GM18498 (cell line): Measurements from ENCODE around the gene SMYD3.

ENCODE experiments used
- ATAC-seq: cut with Tn5 transposase; IDR thresholded peaks from one replicate; pipeline ENCODE4 v1.9.1; 2021; ENCODE audit warnings: mild to moderate bottlenecking, moderate library complexity; ENCODE audit not compliant: unreplicated experiment

The SMYD3 gene

DNA sequence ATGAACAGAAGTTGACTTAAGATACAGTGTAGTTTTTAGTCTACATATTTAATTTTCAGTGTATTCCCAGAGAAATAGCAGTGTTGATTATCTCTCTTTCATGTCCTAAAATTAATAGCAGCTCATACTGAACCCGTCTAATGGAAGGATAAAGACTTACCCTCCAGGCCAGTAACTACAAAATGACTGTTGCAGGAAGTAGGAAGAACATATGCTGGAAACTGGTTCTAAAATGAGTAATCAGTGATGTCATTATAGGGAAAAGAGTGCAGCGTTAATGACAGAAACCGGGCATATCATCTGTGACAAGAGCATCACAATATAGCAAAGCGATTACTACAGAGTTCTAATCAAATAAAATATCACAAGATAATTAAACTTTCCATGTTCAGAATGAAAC lies 385.5 kb downstream of the SMYD3 start:
- no peak for ATAC-seq

DNA sequence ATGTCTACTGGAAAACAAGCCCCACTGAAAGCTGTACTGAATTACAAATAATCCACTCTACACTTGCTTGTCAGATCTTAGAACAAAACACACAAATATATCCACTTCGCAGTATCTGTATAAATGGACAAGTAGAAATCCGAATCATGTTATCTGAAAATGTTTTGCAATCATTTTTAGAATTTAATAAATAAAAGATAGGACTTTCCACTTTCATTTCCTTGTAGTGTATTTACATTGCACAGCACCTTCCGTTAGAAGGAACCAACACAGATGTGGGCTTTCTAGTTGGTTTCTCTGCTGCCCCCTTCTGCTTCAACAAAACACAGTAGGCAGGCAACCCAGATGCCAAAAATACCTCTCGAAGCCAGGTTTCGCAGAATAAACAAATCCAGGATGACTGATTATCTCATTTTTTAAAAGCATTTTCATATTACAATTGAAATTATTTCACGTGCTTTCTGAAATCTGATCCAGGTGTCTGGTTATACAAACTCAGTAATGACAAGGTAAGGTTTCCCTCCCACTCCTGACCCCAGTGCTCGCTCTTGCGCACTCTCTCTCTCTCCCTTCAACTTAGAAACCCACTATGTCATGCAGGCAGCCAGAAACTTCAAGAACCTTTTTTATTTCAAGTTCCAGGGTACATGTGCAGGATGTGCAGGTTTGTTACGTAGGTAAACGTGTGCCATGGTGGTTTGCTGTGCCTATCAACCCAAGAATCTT lies 389.9 kb downstream of the SMYD3 start:
- peak; percentile 98 for ATAC-seq

DNA sequence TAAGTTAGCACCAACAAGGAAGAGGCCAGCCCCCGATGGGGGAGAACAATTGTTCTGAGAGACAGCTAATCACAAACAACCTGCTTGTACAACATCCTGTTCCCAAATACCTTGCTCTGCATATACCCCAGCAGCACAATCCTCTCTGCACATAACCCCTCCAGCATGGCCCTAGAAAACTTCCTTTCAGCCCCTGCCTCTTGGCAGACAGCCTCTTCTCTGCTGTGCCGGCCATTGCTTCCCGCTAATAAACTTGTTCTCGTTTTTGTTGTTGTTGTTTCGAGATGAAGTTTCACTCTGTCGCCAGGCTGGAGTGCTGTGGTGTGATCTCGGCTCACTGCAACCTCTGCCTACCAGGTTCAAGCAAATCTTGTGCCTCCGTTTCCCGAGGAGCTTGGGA lies 392.7 kb downstream of the SMYD3 start:
- no peak for ATAC-seq

DNA sequence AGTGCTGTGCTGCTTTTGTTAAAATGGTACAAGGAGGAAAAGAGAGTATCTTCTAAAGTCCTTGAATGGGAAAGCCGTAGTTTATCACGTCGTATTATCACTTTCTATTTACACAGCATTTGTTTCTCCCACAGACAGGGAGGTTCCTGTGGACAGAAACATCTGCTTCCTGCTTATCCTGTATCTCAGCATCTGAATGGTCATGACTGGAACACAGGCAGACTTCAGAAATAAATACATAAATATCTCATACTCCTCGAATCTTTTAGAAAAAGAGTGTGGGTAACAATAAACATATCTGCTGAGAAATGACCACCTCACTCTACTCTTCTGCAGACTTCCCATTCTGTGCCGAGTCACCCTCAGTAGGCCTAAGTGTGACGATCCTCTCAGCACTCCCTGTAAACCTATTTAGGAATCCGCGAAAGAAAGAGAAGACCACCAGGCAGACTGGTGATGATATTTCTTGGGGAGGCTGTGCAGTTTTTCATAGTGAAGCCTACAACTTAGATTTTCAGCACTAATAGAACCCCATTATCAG lies 393.5 kb downstream of the SMYD3 start:
- no peak for ATAC-seq

DNA sequence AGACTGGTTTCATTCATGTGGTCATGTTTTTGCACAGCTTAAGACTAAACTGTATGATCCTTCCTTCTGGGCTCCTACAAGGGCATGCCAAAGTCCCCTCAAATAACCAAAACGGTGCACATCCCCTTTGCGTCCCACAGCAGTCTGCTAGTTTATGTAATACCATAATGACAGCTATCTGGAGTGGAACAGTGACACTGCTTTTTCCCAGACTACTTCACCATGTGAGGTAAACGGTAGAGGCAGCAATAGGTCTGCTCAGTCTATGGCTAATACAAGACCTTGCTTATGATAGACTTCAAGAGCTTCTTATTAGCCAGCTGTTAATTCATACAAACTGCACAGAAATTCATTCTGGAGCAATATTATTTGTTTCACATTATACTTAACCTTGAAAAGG lies 395.5 kb downstream of the SMYD3 start:
- no peak for ATAC-seq

DNA sequence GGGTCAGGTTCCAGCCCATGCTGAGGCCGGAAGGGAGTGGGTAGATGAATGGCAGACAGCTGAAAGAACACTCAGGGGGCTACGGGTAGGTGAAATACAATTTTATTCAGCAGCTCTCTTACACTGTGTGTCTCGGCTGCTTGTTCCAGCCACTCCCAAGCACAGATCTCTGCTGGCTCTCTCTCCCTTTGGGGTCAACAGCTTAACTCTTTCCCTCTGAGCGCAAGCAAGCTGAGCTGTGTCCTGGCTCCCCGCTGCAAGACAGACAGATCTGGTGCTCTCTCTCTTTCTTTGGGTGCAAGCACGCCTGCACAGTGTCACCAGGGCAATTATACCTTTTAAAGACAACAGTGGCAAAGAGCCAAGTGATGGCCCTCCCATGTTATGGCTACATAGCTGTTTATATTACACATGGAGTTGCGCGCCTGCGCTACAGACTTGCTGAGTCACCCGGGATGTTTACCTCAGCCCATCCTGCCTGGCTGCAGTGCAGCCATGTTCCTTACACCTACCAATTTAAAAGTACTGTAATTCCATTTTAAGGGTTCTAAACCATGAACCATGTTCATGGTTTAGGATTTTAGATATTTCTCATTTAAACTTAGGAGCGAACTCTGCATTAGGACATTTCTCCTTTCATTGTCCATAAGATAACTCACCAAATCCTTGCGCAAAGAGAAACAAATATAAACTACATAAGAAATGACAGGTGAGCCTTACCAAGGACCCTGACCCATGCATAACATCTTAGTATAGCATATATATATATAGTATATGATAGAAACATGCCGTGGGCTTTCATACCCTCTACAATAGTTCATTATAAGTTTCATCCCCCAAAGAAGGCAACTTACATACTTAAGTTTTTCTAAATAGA lies 396.5 kb downstream of the SMYD3 start:
- no peak for ATAC-seq

DNA sequence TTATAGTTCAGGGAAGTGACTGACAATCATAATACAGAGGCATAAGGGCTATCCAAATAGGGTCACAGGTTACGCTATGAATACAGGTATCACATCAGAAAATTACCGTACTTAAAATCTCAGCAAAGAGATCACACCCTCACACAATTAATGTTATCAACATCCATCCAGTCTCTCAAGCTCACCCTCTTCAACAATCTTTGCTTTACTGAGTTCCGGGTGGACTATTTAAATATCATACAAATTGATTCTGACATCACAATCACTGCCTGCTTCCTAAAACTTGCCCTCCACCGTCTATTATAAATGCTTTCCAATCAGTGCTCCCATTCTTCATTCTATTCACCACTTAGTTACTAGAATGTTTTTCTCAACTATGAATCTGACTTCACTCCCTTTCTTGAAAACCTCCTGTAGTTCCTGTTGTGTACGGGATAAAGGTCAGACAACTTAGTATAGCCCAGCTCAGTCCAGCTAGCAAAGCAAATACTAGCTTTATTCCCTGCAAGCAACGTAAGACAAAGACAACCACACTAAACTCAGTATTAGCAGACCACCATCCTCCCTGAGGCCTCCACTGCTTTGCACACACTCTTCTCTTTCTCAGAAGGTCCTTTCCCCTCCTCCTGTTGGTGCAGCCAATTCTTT lies 398.7 kb downstream of the SMYD3 start:
- no peak for ATAC-seq

DNA sequence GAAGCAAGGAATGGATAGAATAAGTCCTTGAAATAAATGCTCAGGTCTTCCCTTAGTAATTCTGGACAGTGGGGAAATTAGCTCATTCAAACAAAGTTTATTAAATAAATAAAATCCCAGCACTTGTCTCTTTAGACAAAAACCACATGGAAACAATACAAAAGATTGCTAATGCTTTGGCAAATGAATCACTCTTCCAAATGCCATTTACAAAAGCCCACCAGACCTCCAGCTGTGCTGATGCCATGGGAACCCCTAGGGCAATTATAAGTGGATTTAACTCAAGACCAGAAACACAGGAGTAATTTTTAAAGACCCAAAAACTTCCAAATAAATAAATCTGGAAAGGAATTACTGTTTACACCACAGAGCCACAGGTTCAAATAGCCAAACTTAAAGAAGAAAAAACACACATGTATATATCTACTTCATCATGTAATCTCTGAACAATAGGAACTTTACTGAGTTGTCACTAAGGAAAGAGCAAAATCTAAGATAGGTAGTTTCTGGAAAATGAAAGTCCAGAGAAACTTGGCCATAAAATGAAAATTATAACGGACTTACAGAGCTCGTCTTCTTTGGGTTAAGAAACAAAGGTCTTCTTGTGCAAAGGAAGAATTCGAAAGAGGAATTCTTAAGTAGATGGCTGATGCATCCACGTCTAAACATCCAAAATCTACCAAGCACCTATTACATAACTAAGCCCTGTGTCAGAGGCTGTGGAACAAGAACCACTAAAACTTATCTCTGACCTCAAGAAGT lies 399.4 kb downstream of the SMYD3 start:
- ATAC-seq: no peak

DNA sequence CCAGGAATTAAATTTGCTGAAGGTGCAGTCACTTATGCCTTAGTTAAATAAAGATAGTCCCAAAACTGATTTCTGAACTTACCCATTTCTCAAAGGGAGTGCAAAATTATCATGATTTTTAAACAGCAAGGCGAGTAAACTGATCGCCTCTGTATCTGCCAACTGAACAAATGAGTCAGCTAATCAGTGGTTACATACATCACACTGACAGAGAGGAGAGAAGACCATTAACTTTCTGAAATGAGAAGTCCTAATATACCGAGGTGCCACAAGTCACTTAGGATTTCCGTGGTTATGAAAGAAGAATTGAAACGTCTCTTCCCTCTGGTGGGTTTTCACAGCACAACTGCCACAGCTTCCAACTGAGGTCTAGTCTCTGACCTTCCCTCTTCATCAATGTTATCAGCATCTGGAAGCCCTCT lies 400.7 kb downstream of the SMYD3 start:
- ATAC-seq: peak; percentile 65

DNA sequence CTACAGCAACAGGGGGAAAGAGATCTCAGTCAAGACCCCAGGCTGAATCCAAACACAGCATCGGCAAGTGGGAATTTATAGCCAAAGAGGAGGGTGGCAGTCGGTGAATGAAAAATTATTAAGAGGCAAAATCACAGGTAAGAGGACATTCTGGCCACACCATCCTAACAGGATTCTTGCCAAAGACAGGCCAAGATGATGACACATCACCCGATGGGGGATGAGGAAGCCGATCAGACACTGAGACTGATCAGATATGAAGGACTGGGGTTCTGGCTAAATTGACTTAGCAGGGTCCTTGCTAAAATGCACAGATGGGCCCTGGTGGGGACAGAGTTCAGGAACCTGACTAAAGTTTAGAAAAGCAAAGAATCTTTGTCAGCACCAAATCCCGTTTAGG lies 402.2 kb downstream of the SMYD3 start:
- no peak for ATAC-seq

DNA sequence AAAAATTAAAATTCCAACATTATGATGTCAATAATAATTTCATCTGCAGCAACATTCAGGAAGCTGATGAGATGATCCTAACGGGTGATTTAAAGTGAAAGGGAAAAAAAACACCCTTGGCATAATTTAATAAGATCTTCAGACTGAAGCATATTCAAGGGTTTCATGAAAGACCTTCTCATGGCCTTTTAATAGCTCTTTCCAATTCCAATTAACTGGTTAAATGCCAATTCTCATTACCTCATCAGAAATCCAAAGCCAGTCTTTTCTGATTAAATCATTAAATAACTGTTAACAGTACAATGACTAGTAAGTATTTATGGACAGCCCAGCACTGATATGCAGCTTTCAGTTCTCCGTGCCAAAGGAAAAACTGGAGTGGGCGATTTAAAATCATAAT lies 407.5 kb downstream of the SMYD3 start:
- ATAC-seq: no peak

DNA sequence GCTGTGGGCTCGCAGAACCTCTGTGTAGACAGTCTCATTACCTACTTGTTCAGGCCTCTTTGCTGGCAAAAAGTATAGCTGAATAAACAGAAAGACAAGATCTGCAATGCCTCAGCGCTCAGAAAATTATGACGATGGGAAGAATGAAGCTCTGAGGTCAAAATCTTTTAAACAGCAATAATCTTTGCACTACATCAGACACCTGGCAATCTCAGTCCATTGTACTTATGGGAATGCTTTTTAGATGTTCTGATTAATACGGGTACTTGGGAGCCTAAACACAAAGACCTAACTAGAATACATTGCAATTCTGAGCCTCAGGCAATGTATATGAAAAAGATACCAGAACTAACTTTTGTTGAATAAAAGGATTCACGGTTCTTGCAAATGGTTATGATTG lies 410.7 kb downstream of the SMYD3 start:
- no peak for ATAC-seq

DNA sequence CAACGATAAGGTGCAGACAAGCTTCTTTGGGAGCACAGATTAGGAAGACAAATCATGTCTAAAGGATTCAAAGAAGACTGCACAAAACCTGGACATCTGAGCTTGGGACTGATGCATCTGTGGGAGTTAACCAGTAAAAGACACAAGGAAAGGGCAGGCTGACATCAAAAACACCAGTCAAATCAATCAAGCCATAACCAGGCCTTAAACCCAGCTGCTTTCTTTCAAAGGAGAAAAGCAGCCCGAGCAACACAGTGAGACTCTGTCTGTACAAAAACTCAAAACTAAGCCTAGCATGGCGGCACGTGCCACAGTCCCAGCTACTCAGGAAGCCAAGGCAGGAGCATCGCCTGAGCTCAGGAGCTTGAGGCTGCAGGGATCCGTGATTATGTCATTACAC lies 411.6 kb downstream of the SMYD3 start:
- ATAC-seq: no peak

DNA sequence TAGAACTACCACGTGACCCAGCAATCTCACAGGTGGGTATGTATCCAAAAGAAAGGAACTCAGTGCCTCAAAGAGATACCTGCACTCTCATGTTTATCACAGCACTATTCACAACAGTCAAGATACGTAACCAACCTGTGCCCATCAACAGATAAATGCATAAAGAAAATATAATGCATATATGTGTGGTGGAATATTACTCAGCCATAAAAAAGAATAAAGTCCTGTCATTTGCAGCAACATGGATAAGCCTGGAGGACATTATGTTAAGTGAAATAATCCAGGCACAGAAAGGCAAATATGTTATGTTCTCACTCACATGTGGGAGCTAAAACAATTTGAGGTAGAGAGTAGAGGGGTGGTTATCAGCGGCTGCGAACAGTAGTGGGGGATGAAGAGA lies 413.8 kb downstream of the SMYD3 start:
- no peak for ATAC-seq

DNA sequence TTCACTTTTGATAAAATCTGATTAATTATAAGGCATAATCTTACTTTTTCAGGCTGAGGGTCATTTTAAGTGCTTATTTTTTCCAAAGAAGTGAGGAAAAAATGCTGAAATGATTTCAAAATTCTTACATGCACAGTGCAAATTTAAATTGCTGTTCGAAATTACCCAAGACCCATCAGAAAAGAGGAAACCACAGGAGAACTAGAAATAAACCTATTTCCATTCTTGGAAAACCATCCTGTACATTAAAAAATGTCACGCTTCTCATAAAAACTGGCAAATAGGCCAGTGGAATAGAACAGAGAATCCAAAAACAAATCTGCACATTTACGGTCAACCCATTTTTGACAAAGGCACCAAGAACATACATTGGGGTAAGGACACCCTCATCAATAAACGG lies 414.9 kb downstream of the SMYD3 start:
- no peak for ATAC-seq

DNA sequence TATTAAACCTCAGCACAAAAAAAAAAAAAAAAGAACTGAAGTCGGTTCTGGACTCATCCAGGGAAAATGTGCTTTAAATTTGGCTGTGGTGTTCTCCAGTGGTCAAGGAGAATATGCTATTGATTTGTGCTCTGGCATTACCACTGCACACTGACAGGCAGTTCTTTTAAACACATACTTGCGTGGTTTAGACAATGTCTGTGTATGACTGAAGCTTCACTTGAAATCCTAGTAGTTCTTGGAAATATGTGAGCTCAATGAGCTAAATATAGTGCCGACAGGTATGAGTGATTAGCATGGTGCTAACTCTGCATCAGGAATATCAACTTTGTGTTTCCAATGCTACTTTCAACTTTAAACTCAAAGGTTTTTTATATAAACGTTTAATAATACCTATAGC lies 415.6 kb downstream of the SMYD3 start:
- ATAC-seq: no peak

DNA sequence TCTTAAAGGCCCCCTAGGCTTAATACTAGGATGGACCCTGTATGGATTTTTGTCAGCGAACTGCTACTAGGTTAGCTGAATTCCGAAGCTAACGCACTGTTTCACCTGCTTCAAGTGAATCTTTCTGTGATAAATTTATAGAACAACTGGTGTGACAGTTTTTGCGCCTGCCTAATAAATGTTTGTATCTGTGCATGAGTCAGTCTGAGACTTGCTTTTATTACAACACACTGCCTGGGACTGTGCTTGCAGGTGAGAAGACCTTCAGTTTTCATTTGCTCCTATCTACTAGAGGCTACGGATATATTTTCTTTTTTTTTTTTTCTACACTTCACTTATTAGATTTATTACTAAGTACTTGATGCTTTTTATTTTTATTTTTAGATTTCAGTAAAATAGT lies 420.9 kb downstream of the SMYD3 start:
- ATAC-seq: no peak

DNA sequence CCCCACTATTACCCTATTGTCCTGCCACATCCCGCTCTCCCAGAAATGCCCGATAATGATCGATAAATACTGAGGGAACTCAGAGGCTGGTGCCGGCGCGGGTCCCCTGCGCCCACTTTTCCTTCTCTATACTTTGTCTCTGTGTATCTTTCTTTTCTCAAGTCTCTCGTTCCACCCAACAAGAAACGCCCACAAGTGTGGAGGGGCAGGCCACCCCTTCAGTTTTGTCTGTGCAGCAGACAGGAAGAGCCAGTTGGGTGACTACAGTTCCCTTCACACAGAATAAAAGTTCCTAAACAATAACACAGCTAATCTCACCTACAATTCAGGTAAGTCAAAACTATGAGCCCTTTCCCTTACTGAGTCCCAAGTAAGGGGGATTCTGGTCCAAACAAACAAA lies 423.7 kb downstream of the SMYD3 start:
- ATAC-seq: no peak

DNA sequence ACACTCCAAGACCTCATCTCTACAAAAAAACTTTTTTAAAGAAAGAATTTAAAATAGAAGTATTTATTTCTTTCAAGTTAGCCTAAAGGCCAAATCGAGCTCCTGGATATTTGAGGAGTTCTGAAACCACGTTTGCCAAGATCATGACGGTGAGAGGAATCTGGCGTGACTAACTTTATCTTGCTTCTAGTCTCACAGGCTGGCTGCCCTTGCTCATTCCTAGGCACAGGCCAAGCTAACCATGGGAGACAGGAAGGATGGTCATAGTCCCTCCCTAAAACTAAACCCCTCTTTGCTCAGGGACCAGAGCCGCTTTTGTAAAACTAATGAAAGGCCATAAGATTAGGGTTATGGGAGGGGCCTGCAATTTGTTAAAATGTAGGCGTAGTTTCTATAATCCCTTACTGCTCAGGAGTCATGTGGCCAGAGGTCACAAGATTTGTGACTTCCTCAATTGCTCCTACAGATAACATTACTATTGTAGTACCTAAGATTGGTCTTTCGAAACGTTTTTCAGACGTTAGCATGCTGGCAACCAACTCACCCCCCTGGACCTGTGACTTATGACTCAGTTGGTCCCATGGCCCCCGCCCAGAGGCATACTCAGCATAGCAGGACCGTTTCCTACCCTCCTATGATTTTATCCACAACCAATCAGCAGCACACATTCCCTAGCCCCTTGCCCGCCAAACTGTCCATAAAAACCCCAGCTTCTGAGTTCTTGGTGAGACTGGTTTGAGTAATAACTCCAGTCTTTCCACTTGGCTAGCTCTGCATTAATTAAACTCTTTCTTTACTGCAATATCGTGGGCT lies 425.0 kb downstream of the SMYD3 start:
- no peak for ATAC-seq

DNA sequence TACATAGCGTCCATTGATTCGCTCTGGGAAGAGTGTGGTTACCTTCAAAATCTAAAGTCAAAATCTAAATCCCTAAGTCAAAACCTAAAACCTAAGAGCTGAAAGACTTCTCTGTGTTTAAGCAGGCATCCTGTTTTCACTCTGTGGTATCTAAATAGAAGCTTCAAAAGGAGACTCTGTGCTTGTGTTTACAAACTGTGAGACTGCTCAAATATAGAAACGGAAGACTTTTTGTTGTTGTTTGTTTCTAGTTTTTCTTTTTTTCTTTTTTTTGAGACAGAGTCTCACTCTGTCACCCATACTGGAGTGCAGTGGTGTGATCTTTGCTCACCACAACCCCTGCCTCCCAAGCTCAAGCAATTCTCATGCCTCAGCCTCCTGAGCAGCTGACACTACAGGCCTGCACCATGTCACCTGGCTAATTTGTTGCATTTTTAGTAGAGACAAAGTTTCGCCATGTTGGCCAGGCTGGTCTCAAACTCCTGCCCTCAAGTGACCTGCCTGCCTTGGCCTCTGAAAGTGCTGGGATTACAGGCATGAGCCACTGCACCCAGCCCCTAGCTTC lies 425.9 kb downstream of the SMYD3 start:
- no peak for ATAC-seq
